KOPT-K1 (cell line): ENCODE data around the gene CACNG8.
"Not testable (repeated sequence)": the region's sequence is repeated elsewhere in the genome, so short reads cannot be mapped to it uniquely, and the experiment has no call there.

ENCODE experiments used
- H3K27ac ChIP-seq: fragments of 200-600 bp; sonication (generic); 2 replicates; pipeline ENCODE4 v1.5.1; 2016; ENCODE audit warnings: antibody characterized with exemption, mild to moderate bottlenecking, low read depth, low read length; ENCODE audit not compliant: poor library complexity, severe bottlenecking
- H3K36me3 ChIP-seq: fragments of 200-600 bp; sonication (generic); 2 replicates; pipeline ENCODE4 v1.5.1; 2017; ENCODE audit warnings: antibody characterized with exemption, mild to moderate bottlenecking, low read length, moderate library complexity; ENCODE audit not compliant: insufficient read depth
- H3K9me3 ChIP-seq: fragments of 200-600 bp; sonication (generic); 2 replicates; pipeline ENCODE4 v1.5.1; 2017; ENCODE audit warnings: antibody characterized with exemption, low read length, mild to moderate bottlenecking; ENCODE audit not compliant: insufficient read depth, poor library complexity, severe bottlenecking

The CACNG8 gene

GRCh38 chr19:54029301-54029700 lies 66.6 kb downstream of the CACNG8 start:
- Histone ChIP-seq H3K9me3 (no peaks in the 10 kb centered on the region), H3K27ac (no peak overlapping the region), H3K36me3 (no peaks in the 10 kb centered on the region)

DNA sequence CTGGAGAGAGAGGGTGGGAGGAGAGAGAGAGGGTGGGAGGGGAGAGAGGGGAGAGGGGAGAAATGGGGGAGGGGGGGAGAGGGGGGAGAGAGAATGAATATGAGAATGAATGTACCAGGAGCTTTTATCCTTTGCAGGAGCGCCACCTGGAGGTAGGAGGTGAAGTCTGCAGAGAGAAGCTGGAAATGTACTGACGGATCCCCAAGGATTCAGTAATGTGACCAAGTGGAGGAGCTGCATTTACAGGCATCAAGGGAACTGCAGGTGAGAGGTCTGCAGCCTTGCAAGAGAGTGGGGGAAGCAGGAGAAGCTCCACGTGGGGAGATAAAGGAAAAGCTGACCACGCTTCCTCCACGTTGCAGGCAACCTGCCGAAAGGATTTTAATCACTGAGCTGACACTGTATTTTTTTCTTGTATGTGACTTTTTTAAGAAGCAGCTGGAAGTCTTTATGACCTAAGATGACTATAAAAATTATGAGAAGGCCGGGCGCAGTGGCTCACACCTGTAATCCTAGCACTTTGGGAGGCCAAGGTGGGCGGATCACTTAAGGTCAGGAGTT lies 67.3 kb downstream of the CACNG8 start:
- H3K36me3 ChIP-seq: no peaks in the 10 kb centered on the region
- H3K27ac ChIP-seq: no peak overlapping the region
- H3K9me3 ChIP-seq: no peaks in the 10 kb centered on the region

DNA sequence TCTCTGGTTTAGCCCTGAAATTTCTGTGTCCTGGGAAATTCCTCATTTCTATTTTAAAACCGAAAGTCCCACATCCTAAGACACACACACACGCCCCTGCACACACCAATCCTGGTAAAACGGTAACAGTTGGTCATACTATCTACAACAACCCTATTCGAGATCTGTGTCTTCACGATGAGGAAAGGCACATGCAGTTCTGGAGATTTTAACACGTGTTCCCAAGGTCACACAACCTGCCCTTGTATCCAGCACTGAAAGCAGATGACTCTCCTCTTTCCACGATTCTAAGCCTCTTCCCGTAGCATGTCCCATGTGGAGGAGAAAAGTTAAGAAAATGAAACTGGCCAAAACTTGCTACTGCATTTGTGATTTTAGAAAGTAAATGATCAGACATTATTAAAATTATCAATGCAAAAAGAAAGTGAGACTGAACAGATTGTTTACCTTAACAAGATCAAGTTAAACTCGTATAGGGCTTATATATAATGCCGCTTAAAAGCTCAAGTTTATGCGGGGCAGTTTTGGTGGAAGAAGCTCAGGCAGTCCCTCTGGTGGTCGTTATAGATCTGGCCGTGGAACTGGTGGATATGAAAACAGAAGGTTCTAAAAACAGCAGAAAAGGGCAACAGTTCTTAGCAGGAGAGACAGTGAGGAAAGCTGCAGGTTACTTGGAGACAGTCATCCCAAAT lies 68.3 kb downstream of the CACNG8 start:
- no peak overlapping the region for H3K27ac ChIP-seq

GRCh38 chr19:54035215-54036178 lies 72.8 kb downstream of the CACNG8 start:
- no peak overlapping the region for H3K27ac ChIP-seq
- H3K9me3 ChIP-seq: no peaks in the 10 kb centered on the region
- no peaks in the 10 kb centered on the region for H3K36me3 ChIP-seq

More for the DNA sequence above, 68.3 kb downstream of the CACNG8 start:
- Histone ChIP-seq H3K36me3 (no peaks in the 10 kb centered on the region), H3K9me3 (no peaks in the 10 kb centered on the region)

- H3K36me3 ChIP-seq, H3K9me3 ChIP-seq, H3K27ac ChIP-seq: not testable (repeated sequence)
Measured at GRCh38 chr19:54036542-54036941, 73.8 kb downstream of the CACNG8 start.
